ENCODE measurements around the gene MRTFB. TPM values are rescaled to one million over a fixed set of nuclear protein-coding genes. Genes with fewer than 3 reads are reported as not detected.

MRTFB gene
- total and polyA plus RNA-seq, 12 donors = 5.5 to 77.7 (median 44.3) TPM

- Histone ChIP-seq H3K9me3 (replicated peaks in 1 of 3) (no peaks in the 10 kb centered on the region), H3K4me3 (peak overlapping the region in 1 of 4 donors; percentile 44), H3K27ac (peak overlapping the region in 3 of 5 donors; percentile 26 to 72 (median 52)), H3K27me3 (no peaks in the 10 kb centered on the region), H3K36me3 (replicated peaks in 1 of 2) (no peaks in the 10 kb centered on the region), H3K4me1 (replicated peaks in 1 of 2) (peaks cover 12 to 30% of the 10 kb centered on the region in 2 donors)
- peak in 2 of 7 donors; percentile 22 to 29 for DNase-seq
- intact Hi-C loops (cut with DNase I) = no loop called here
- 25 to 36% (median 31%) methylated on average over 10 of the region's 10 CpGs for WGBS, 4 donors
- TF ChIP-seq POLR2A (IDR thresholded peaks at IDR 0.05) = no peak
- TF ChIP-seq, protein P1, sequence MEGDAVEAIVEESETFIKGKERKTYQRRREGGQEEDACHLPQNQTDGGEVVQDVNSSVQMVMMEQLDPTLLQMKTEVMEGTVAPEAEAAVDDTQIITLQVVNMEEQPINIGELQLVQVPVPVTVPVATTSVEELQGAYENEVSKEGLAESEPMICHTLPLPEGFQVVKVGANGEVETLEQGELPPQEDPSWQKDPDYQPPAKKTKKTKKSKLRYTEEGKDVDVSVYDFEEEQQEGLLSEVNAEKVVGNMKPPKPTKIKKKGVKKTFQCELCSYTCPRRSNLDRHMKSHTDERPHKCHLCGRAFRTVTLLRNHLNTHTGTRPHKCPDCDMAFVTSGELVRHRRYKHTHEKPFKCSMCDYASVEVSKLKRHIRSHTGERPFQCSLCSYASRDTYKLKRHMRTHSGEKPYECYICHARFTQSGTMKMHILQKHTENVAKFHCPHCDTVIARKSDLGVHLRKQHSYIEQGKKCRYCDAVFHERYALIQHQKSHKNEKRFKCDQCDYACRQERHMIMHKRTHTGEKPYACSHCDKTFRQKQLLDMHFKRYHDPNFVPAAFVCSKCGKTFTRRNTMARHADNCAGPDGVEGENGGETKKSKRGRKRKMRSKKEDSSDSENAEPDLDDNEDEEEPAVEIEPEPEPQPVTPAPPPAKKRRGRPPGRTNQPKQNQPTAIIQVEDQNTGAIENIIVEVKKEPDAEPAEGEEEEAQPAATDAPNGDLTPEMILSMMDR (IDR thresholded peaks at IDR 0.05) = peak; percentile 28 to 55 (median 50)
Measured at GRCh38 chr16:14186007-14186794, 115.1 kb downstream of the MRTFB start.

- H3K4me3 ChIP-seq = peak overlapping the region in 1 of 4 donors; percentile 44
- H3K27me3 ChIP-seq = no peaks in the 10 kb centered on the region
- no peaks in the 10 kb centered on the region for H3K36me3 ChIP-seq (replicated peaks in 1 of 2)
- no peaks in the 10 kb centered on the region for H3K9me3 ChIP-seq (replicated peaks in 1 of 3)
- intact Hi-C loops (cut with DNase I) = no loop called here
- peaks cover 9 to 24% of the 10 kb centered on the region in 2 donors for H3K4me1 ChIP-seq (replicated peaks in 1 of 2)
- TF ChIP-seq, protein P1 (IDR thresholded peaks at IDR 0.05) = no peak
- no peak for TF ChIP-seq POLR2A (IDR thresholded peaks at IDR 0.05)
- H3K27ac ChIP-seq = peak overlapping the region in 3 of 5 donors; percentile 26 to 72 (median 52)
- 57 to 71% (median 61%) methylated on average over 5 of the region's 5 CpGs for WGBS, 4 donors
- DNase-seq = no peak
Measured at GRCh38 chr16:14186795-14187221, 115.7 kb downstream of the MRTFB start.

DNA sequence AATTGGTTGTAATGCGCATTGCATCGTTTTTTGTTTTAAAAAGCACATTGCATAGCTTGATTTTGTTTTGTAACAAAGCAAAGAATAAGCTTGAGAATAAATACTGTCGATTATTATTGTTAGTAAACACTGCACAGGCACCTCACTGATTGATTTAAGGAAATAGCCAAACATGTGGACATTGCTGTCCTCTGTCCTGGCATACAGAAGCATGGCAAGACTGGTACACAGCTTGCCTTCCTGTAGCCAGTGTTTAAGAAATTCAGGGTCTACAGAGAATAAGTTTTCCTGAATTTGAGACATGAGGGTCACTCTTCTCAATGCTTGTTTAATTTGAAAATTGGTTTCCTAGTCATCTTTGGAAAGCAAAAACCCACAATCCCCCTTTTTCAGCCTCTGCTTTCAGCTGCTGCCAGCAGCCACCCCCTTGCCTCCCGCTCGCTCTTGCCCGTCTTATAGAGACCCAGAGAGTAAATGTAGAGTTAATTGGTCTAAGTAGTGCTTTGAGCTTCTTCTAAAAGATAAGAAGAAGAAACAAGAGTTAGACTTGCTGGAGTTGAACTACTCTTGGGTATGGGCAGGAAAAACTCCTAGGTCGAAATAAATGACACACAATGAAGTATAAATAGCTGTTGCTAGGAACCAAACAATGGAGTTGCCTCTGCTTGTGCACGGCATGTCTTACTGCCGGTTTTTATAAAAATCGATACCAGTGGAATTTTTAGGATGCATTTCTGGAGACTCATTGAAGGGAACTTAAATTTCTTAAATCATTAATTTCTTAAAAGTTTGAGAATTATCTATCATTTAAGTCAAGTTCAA, 116.6 kb downstream of the MRTFB start:
- Histone ChIP-seq H3K27ac (no peak overlapping the region), H3K9me3 (replicated peaks in 1 of 3) (no peaks in the 10 kb centered on the region), H3K36me3 (replicated peaks in 1 of 2) (no peaks in the 10 kb centered on the region), H3K27me3 (no peaks in the 10 kb centered on the region), H3K4me1 (replicated peaks in 1 of 2) (peaks cover 9 to 24% of the 10 kb centered on the region in 2 donors), H3K4me3 (peak overlapping the region in 1 of 4 donors; percentile 44)
- 79 to 86% (median 81%) methylated on average over 10 of the region's 10 CpGs for WGBS, 4 donors
- TF ChIP-seq POLR2A (IDR thresholded peaks at IDR 0.05) = no peak
- TF ChIP-seq, protein P1 (IDR thresholded peaks at IDR 0.05) = no peak
- DNase-seq = no peak
- intact Hi-C loops (cut with DNase I) = no loop called here

GRCh38 chr16:14193316-14193871, 122.3 kb downstream of the MRTFB start:
- intact Hi-C loops (cut with DNase I) = no loop called here
- H3K4me3 ChIP-seq = no peak overlapping the region
- TF ChIP-seq, protein P1 (IDR thresholded peaks at IDR 0.05) = no peak
- TF ChIP-seq POLR2A (IDR thresholded peaks at IDR 0.05) = no peak
- H3K9me3 ChIP-seq (replicated peaks in 1 of 3) = no peaks in the 10 kb centered on the region
- H3K27ac ChIP-seq = no peak overlapping the region
- no peaks in the 10 kb centered on the region for H3K27me3 ChIP-seq
- peaks cover 13 to 17% of the 10 kb centered on the region in 2 donors for H3K4me1 ChIP-seq (replicated peaks in 1 of 2)
- H3K36me3 ChIP-seq (replicated peaks in 1 of 2) = no peaks in the 10 kb centered on the region
- DNase-seq = no peak
- whole genome bisulfite sequencing, 4 donors = 84 to 94% (median 87%) methylated on average over 6 of the region's 6 CpGs
